ENCODE results near the gene IL34.

GRCh38 chr16:70703041-70703834, 56.9 kb downstream of the IL34 start:
- TF ChIP-seq CTCF (conservative IDR thresholded peaks at IDR 0.05; ENCODE audit: low read depth in 2 of 2) (no peak), EZH2phosphoT487 (IDR thresholded peaks at IDR 0.05; ENCODE audit: unreplicated experiment) (no peak), POLR2AphosphoS5 (IDR thresholded peaks at IDR 0.05; ENCODE audit: low read depth) (no peak), EZH2 (IDR thresholded peaks at IDR 0.05; ENCODE audit: low read depth, unreplicated experiment) (no peak), ZNF114 (CRISPR knock-in tag; IDR thresholded peaks at IDR 0.05) (no peak), JUNB (IDR thresholded peaks at IDR 0.05; ENCODE audit: unreplicated experiment) (no peak)
- TF ChIP-seq, protein P1, sequence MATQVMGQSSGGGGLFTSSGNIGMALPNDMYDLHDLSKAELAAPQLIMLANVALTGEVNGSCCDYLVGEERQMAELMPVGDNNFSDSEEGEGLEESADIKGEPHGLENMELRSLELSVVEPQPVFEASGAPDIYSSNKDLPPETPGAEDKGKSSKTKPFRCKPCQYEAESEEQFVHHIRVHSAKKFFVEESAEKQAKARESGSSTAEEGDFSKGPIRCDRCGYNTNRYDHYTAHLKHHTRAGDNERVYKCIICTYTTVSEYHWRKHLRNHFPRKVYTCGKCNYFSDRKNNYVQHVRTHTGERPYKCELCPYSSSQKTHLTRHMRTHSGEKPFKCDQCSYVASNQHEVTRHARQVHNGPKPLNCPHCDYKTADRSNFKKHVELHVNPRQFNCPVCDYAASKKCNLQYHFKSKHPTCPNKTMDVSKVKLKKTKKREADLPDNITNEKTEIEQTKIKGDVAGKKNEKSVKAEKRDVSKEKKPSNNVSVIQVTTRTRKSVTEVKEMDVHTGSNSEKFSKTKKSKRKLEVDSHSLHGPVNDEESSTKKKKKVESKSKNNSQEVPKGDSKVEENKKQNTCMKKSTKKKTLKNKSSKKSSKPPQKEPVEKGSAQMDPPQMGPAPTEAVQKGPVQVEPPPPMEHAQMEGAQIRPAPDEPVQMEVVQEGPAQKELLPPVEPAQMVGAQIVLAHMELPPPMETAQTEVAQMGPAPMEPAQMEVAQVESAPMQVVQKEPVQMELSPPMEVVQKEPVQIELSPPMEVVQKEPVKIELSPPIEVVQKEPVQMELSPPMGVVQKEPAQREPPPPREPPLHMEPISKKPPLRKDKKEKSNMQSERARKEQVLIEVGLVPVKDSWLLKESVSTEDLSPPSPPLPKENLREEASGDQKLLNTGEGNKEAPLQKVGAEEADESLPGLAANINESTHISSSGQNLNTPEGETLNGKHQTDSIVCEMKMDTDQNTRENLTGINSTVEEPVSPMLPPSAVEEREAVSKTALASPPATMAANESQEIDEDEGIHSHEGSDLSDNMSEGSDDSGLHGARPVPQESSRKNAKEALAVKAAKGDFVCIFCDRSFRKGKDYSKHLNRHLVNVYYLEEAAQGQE (IDR thresholded peaks at IDR 0.05; ENCODE audit: unreplicated experiment) = no peak

All from GM23338 (cell line).